NCI-H446 (cell line): ENCODE measurements around the gene TRIM36.

ENCODE experiments used
- DNase-seq, 2 experiments: peaks; one replicate each; lab custom pipeline; 2025; lab: John Stamatoyannopoulos, UW

TRIM36 gene

GRCh38 chr5:115166744-115167393 lies 2.8 kb downstream of the TRIM36 start:
- DNase-seq: no peak

GRCh38 chr5:115165790-115166189 lies 3.9 kb downstream of the TRIM36 start:
- no peak for DNase-seq

GRCh38 chr5:115160975-115161475 lies 8.7 kb downstream of the TRIM36 start:
- DNase-seq: no peak

- no peak for DNase-seq
These were observed 18.4 kb downstream of the TRIM36 start for GRCh38 chr5:115151208-115151805.

GRCh38 chr5:115150512-115150911 lies 19.2 kb downstream of the TRIM36 start:
- DNase-seq: no peak

- no peak for DNase-seq
These were observed 22.7 kb downstream of the TRIM36 start for GRCh38 chr5:115147052-115147451.

- no peak for DNase-seq
These were observed 33.4 kb downstream of the TRIM36 start for GRCh38 chr5:115136294-115136693.

- no peak for DNase-seq
These were observed 37.2 kb downstream of the TRIM36 start for GRCh38 chr5:115132465-115132864.

GRCh38 chr5:115126303-115126702 lies 43.4 kb downstream of the TRIM36 start:
- no peak for DNase-seq

- DNase-seq: no peak
These were observed 45.0 kb downstream of the TRIM36 start for GRCh38 chr5:115124741-115125140.

- DNase-seq: peak in 1 of 2 experiments; percentile 51
These were observed 53.7 kb downstream of the TRIM36 start for GRCh38 chr5:115116001-115116400.

- DNase-seq: no peak
These were observed 59.9 kb downstream of the TRIM36 start for GRCh38 chr5:115109840-115110239.

GRCh38 chr5:115109356-115109755 lies 60.4 kb downstream of the TRIM36 start:
- no peak for DNase-seq

- peak in 1 of 2 experiments; percentile 29 for DNase-seq
These were observed 69.3 kb downstream of the TRIM36 start for GRCh38 chr5:115100319-115100955.

- DNase-seq: peak; percentile 65 to 69
These were observed 71.5 kb downstream of the TRIM36 start for GRCh38 chr5:115098041-115098702.

GRCh38 chr5:115097236-115097635 lies 72.5 kb downstream of the TRIM36 start:
- peak in 1 of 2 experiments; percentile 51 for DNase-seq

- peak; percentile 84 to 89 for DNase-seq
These were observed 73.5 kb downstream of the TRIM36 start for GRCh38 chr5:115096034-115096769.

- DNase-seq: no peak
These were observed 81.8 kb downstream of the TRIM36 start for GRCh38 chr5:115087951-115088350.

GRCh38 chr5:115086473-115086872 lies 83.2 kb downstream of the TRIM36 start:
- no peak for DNase-seq

- DNase-seq: no peak
These were observed 85.4 kb downstream of the TRIM36 start for GRCh38 chr5:115084246-115084793.

- no peak for DNase-seq
These were observed 89.6 kb downstream of the TRIM36 start for GRCh38 chr5:115079924-115080623.
